NB4 (cell line): ENCODE results near the gene PPIF.
A peak's percentile ranks its signal among the peaks of the same experiment; 100 is the strongest.

ENCODE experiments used
- DNase-seq: peaks from one replicate; pipeline ENCODE4 v3.0.0; 2010; ENCODE audit warnings: low read depth
- H3K4me3 ChIP-seq: one replicate; pipeline ENCODE4 v1.5.1; 2011; ENCODE audit warnings: mild to moderate bottlenecking, low read depth, low read length, moderate library complexity
- MAX ChIP-seq: IDR thresholded peaks from 2 replicates; pipeline ENCODE4 v1.6.1; 2011; ENCODE audit warnings: low read depth, low read length
- MYC ChIP-seq: IDR thresholded peaks from 2 replicates; pipeline ENCODE4 v1.6.1; 2011; ENCODE audit warnings: low read depth, low read length
- POLR2A ChIP-seq: IDR thresholded peaks from 2 replicates; pipeline ENCODE4 v1.6.1; 2011; ENCODE audit warnings: mild to moderate bottlenecking; ENCODE audit not compliant: insufficient read length; ENCODE audit errors: extremely low read depth
- TF ChIP-seq, protein P1 (sequence below): IDR thresholded peaks from one replicate; pipeline ENCODE4 v1.5.1; 2012; ENCODE audit warnings: low read depth, low read length

The PPIF gene

GRCh38 chr10:79398642-79399041 is 51.4 kb downstream of the PPIF start:
- TF ChIP-seq MAX (no peak), MYC (no peak)
- DNase-seq: no peak

GRCh38 chr10:79399223-79399831 is 52.1 kb downstream of the PPIF start:
- no peak overlapping the region for H3K4me3 ChIP-seq
- TF ChIP-seq, protein P1, sequence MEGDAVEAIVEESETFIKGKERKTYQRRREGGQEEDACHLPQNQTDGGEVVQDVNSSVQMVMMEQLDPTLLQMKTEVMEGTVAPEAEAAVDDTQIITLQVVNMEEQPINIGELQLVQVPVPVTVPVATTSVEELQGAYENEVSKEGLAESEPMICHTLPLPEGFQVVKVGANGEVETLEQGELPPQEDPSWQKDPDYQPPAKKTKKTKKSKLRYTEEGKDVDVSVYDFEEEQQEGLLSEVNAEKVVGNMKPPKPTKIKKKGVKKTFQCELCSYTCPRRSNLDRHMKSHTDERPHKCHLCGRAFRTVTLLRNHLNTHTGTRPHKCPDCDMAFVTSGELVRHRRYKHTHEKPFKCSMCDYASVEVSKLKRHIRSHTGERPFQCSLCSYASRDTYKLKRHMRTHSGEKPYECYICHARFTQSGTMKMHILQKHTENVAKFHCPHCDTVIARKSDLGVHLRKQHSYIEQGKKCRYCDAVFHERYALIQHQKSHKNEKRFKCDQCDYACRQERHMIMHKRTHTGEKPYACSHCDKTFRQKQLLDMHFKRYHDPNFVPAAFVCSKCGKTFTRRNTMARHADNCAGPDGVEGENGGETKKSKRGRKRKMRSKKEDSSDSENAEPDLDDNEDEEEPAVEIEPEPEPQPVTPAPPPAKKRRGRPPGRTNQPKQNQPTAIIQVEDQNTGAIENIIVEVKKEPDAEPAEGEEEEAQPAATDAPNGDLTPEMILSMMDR: no peak
- no peak for DNase-seq

More at GRCh38 chr10:79398642-79399041, 51.4 kb downstream of the PPIF start:
- no peak overlapping the region for H3K4me3 ChIP-seq

- DNase-seq: peak; percentile 75
- TF ChIP-seq POLR2A (no peak), MAX (0 out of 2 replicates have a peak, but pooled peaks have one; percentile 22), MYC (peak; percentile 52)
- TF ChIP-seq, protein P1: peak; percentile 98
- no peak overlapping the region for H3K4me3 ChIP-seq
Observed at GRCh38 chr10:79400146-79401004, 53.1 kb downstream of the PPIF start.

GRCh38 chr10:79401015-79401921 is 54.0 kb downstream of the PPIF start:
- DNase-seq: no peak
- TF ChIP-seq MYC (no peak), POLR2A (no peak), MAX (no peak)
- TF ChIP-seq, protein P1: no peak
- no peak overlapping the region for H3K4me3 ChIP-seq

DNA sequence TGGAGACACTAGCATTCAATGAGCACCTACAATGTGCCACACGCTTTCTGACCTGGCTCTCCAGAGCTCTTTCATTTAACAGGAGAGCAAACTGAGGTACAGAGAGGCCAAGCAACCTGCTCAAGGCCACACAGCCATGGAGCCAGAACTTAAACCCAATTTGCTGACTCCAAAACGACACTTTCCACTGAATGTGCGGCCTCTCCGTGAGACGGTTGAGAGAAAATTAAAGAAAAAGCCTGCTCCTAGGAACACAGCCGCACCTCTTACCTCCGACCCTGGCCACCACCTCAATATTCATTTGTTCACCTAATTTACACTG is 55.3 kb downstream of the PPIF start:
- no peak overlapping the region for H3K4me3 ChIP-seq
- TF ChIP-seq MAX: no peak
- TF ChIP-seq, protein P1: no peak
- no peak for TF ChIP-seq POLR2A
- TF ChIP-seq MYC: no peak
- no peak for DNase-seq

DNA sequence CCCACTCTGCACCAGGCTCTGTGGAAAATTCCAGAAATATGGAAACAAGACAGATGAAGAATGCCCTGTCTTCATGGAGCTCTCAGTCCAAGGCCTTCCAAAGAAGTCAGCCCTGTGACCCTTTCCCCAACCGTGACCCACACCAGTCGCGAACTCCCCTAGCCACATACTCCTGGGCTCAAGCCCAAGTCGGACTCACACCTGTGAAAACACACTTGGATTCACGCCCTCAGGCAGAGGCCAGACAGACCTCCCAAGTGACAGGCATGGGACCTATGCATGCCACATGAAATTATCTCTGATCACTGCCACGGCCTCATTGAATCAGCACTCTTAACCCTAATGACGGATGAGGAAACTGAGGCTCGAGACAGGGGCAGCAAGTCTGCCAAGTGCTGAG is 55.7 kb downstream of the PPIF start:
- no peak overlapping the region for H3K4me3 ChIP-seq
- DNase-seq: no peak
- TF ChIP-seq, protein P1: no peak
- no peak for TF ChIP-seq MYC
- no peak for TF ChIP-seq MAX
- TF ChIP-seq POLR2A: no peak
